ENCODE results near the gene TBATA.

- TF ChIP-seq RXRA (IDR thresholded peaks at IDR 0.05; ENCODE audit: borderline replicate concordance, low read depth) (no peak), FOXM1 (IDR thresholded peaks at IDR 0.05; ENCODE audit: low read depth) (no peak), CTCF (IDR thresholded peaks at IDR 0.05) (no peak), MXI1 (IDR thresholded peaks at IDR 0.05; ENCODE audit: low read depth, low read length) (no peak), CHD2 (IDR thresholded peaks at IDR 0.05; ENCODE audit: low read length, partially characterized antibody) (no peak), USF2 (IDR thresholded peaks at IDR 0.05; ENCODE audit: borderline replicate concordance, low read depth, low read length) (no peak), SIN3A (IDR thresholded peaks at IDR 0.05; ENCODE audit: borderline replicate concordance, low read depth, low read length) (no peak), RCOR1 (IDR thresholded peaks at IDR 0.05; ENCODE audit: low read length) (no peak), SMC3 (IDR thresholded peaks at IDR 0.05; ENCODE audit: low read depth, low read length) (no peak), YY1 (IDR thresholded peaks at IDR 0.05; ENCODE audit: low read depth) (no peak)
- TF ChIP-seq, protein P1, sequence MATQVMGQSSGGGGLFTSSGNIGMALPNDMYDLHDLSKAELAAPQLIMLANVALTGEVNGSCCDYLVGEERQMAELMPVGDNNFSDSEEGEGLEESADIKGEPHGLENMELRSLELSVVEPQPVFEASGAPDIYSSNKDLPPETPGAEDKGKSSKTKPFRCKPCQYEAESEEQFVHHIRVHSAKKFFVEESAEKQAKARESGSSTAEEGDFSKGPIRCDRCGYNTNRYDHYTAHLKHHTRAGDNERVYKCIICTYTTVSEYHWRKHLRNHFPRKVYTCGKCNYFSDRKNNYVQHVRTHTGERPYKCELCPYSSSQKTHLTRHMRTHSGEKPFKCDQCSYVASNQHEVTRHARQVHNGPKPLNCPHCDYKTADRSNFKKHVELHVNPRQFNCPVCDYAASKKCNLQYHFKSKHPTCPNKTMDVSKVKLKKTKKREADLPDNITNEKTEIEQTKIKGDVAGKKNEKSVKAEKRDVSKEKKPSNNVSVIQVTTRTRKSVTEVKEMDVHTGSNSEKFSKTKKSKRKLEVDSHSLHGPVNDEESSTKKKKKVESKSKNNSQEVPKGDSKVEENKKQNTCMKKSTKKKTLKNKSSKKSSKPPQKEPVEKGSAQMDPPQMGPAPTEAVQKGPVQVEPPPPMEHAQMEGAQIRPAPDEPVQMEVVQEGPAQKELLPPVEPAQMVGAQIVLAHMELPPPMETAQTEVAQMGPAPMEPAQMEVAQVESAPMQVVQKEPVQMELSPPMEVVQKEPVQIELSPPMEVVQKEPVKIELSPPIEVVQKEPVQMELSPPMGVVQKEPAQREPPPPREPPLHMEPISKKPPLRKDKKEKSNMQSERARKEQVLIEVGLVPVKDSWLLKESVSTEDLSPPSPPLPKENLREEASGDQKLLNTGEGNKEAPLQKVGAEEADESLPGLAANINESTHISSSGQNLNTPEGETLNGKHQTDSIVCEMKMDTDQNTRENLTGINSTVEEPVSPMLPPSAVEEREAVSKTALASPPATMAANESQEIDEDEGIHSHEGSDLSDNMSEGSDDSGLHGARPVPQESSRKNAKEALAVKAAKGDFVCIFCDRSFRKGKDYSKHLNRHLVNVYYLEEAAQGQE (IDR thresholded peaks at IDR 0.05; ENCODE audit: low read depth, low read length): no peak
These were observed 52.6 kb downstream of the TBATA start for GRCh38 chr10:70732569-70732968.
